ENCODE data around the gene PAX6.

The PAX6 gene

DNA sequence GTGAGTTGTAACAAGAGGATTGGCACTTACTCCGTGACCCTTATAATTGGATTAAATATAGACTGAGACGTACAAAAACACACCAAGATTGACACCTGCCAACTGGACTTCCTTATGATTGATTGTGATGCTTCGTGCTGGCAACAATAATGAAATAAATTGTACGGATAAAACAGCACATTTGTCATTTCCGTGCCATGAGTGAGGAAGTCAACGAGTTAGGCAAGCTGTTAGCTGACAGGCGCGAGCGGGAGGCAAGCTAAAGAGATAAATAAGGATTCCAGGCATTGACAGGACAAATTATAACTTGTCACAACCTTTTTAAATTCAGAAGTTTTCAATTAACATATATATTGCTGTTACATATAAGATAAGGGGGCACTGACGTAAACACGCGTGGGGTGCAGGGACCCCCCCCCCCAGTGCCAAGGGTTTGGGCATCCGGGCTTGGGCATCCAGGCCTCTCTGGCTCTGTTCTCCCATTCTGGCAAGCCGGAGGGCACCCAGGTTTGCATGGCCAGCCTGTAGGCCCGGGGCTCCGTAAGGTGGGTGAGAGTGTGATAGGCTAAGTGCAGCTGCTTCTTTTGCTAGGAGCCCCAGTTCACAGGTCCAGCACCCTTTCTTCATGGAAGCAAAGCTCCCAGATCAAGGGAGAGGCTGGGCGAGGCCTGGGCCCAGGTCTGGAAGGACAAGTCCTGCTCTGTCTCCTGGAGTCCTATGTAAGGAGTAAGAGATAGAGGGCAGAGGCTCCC lies 11.2 kb upstream of the PAX6 start:
- no peak for DNase-seq

DNA sequence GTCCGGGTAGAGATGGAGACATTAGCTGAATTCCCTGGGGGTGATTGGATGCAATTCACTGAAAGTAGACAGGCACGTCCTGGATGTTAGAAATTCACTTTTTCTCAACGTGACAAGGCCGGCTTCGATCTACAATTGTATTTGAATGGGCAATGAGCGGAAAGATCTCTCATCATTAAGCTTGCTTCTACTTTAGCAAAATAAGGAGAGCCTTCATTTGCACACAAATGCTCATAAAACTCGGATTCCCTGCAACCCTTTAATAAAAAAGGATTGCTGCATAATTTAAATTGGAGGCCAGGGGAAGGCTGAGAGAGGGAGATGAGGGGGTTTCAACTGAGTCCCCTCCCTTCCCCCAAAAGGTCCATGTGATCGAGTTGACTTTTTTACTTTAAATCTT lies 10.6 kb upstream of the PAX6 start:
- DNase-seq: no peak

DNA sequence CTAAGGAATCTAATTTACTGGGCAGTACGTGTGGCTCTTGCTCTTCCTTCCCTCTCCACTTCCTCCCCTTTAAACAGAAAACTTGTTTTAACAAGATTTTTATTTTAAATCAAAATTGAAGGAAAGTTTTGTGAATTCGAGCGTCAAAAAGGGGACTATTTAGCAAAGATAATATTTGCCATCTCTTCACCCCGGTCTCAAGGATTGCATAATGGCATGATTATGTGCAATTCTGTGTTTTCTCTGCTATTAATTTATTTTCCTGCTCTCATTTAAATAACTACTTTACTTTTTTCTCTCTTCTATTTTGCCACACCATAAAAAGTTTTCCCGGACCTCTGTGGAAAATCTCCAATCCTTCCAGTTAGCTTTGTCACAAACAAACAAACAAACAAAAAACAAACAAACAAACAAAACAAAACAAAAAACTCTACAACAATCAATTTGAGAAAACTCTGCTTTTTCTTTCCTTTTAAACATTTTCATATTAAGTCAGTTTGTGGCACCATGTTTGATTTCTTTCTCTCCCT lies 10.2 kb upstream of the PAX6 start:
- DNase-seq: no peak

DNA sequence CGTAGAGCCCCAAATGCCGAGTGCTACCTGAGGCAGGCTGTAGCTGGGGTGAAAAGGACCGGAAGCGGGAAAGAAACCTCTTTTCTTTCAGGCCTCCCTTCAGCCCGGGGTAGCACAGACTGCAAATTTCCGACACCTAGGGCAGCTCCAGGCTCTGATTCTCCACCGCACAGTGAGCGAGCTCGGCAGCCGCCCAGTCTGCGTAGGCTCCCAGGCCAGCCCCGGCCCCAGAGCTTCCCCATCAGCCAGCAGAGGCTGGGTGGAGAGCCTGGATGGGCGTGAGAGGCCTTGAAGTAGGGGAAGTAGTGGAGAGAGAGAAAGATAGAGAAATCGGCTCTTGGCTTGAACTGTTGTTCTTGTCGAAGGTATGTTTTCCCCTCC lies 9.3 kb upstream of the PAX6 start:
- no peak for DNase-seq

DNA sequence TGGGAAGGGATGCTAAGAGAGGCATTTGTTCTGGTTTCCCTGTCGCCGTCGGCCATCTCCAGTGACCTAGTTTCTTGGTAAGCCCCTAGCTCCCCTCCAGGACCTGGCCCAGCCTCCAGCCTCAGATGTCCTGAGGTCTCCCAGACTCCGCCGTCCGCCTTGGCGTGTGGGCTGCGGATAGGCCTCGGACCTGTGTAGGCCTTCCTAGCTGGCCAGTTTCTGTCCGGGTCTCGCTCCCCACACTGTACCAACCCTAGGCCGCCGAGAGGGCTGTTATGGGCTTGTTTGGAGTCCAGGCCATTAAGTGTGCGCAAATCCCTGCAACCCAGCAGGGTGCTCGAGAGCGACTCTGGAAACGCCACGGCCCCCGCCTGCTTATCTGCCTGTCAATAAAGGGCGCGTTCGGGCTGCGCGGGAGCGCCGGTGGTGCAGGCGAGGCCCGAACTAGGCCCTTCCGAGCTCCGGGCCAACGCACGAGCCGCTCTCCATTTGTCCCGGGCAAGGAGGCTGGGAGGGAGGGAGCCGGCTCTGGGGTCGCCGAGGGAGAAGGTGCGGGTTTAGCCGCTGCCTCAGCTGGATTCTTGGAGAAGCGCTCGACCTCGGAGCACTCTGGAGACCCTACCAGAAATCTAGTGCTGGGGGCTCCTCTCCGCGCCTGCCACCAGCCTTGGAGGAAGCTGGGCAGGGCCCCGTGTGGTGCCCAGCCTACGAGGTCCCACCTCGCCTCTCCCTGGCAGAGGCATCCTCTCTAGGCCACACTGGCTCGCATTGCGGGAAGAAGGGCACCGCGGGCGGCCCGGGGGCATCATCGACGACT lies 8.7 kb upstream of the PAX6 start:
- no peak for DNase-seq

DNA sequence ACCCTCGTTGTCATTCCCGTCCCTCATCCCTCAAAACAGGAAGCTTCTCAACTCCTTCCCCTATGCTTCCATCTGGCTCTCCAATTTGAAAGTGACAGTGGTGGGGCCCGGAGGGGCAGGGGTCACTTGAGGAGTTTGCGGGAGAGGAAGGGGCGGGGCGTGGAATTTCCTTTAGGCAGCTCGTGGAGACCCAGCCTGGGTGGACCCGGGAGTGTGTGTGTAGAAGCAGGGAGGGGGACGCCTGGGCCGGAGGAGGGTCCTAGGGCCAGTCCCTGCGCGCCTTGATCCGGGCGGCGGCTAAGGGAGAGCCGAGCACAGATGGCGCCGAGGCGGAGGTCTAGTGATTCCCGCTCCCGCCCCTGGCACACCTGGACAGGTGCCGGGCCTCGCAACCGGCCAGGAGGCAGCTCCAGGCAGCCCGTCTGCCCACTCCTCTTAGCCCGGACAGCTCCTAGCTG lies 7.8 kb upstream of the PAX6 start:
- DNase-seq: no peak

DNA sequence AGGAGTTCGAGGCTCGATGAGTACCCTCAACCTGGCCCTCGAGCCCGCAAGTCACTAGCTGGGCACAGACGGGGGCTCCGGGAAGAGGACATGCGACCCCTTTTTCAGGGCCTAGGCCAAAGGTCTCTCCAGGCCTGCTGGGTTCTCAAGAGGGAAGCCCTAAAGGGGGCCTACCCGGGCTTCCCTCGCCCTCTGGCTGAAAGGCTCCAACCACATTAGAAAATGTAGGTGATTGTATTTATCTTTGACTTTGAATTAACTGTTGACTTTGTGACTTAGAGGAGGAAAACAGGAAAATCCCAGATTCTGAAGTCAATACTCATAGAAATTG lies 7.3 kb upstream of the PAX6 start:
- DNase-seq: no peak

DNA sequence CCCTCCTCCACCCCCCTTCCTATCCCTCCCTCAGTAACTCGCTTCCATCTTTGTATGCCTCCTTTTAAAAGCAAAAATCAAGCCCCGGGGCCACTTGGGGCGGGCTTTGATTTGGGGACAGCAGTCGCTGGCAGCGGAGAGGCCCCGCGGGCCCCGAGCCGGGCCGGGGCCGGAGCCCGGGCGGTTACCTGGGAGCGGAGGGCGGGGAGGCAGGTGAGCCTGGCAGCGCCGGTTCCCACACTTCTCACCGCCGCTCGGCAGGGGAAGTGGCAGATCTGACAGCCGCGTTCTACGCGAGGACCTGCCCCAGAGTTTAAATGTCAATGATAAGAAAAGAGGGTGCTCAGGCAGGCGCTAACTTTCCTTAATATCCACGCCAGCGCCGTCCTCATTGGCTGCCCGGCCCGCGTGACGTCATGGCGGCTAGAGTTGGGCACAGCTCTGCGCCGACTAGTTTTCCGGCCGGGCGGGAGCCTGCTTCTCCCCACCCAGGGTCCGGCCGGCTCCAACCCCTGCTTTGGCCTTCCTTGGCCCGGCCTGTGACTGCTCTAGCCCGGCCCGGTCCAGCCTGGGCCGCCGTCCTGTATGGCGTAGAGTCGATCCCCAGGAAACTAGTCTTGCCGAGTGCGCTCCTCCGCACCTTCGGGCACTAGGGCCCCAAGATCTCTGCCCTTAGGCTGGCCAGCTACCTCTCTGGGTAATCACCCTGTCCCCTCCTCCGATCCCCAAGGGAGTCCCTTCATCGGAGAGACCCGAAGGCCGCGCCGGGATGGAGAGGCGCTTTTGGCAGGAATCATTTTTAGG lies 6.7 kb upstream of the PAX6 start:
- no peak for DNase-seq

DNA sequence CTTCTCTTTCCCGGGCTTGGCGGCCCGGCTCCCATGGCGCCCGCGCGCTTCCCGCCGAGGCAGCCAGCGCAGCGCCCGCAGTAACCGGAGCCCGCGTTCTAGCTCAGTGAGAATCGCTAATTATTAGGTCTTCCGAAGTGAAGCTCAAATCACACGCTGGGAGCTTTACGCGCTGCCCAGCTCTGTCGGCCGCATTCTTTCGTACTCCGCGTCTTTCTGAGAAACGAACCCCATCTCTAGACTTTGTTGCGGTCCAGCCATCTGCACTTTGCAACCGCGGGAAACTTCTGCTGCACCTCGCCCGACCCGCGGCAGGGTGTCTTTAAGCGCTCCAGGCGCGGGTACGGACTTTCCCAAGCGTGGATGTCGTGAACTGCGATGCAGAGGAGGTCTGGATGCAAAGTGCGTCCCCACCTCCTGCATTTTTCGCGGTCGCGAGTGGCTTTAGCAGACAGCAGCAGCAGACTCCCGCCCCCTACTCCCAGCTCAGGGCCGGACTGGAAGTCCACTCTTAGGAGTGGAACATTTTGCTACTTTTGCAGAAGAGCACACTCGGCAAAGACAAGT lies 6.0 kb upstream of the PAX6 start:
- DNase-seq: peak; percentile 5

DNA sequence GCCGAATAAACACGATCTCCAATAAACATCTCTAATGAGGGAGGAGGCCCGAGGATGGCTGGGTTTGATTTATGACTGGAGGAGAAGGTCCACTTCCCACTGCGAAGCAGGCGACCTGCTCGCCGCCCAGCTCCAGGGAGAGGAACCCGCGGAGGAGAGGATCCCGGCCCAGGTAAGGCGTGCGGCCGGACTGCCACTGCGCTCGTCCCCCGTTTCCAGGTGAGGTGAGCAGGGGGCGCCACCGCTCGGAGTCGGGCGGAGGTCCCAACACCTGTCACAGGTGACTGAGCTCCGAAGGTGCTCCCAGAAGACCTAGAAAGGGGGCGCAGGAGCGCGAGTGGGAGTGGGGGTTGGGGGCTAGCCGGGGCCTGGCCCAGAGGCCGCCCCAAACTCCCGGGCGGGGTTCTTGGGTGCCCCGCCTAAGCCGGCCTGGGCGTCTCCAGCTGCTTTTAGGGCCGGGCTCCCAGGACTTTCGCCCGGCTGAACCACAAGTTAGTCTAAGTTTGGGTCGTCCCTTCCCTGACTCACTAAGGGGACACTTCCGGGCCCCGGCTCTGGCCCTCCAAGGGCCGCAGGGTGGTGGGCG lies 5.4 kb upstream of the PAX6 start:
- DNase-seq: no peak

DNA sequence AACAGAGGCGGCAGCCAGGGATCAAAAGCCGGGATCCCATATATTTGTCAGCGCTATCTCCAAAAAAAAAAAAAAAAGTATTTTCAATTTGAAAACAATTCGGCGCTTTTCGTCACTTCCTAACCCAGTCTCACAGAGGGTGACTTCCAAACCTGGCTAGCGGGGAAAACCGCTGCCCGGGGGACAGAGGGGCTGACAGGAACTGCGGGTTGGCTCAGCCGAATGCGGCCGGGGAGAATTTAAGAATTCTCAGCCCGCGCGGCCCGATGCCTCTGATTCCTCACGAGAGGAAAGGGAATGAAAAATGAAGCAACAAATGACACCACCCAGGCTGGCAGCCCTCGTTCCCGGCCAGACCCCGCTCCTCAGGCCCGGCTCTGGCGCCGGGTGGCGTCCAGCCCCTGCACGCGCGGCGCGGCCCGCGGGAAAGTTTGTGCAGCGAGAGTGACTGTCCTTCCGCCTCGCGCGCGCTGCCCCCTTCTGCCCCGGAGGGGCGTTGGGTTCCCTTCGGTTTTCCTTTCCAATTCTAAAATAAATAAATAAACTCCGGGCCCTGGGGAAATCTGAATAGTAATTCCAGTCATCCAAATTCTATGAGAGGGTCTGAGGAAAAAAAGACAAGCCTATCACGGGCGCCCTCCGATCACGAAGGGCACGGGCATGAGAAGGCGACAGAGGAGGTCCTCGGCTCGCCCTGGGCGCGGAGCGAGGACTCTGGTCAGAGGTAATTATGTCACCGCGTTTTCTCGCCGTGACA lies 4.8 kb upstream of the PAX6 start:
- DNase-seq: peak; percentile 17

DNA sequence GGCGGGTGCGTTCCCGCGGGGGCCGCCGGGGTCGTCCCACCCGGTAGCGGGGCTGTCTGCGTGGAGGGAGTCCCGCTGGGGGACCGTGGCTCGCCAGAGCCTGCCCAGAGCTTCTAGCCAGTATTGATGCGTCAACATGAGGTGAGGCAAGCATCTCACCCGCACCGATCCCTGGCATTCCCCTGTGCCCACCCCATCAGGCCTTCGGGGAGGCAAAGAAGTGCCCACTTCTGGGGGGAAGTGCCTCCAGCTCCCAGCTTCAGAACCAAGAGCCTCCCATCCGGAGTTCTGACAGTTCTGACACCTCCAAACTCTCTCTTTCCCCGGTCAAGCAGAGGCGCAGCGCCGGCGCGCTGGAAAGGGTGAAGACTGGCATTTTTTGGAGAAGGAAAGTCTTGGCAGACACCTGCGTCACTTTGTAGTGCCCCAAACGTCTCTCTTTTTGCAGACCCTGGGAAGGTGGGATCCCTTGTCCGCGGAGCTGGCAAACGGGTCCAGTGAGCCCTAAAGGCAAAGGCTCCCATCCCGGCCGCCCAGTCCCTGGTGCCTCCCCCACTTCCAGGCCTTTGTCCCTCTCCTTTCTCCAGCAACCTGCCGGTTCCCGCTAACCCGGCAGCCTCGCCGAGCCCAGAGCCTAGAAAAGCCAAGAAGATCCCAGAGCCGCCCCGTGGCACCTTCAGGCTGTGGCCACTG lies 3.2 kb upstream of the PAX6 start:
- DNase-seq: peak; percentile 19

DNA sequence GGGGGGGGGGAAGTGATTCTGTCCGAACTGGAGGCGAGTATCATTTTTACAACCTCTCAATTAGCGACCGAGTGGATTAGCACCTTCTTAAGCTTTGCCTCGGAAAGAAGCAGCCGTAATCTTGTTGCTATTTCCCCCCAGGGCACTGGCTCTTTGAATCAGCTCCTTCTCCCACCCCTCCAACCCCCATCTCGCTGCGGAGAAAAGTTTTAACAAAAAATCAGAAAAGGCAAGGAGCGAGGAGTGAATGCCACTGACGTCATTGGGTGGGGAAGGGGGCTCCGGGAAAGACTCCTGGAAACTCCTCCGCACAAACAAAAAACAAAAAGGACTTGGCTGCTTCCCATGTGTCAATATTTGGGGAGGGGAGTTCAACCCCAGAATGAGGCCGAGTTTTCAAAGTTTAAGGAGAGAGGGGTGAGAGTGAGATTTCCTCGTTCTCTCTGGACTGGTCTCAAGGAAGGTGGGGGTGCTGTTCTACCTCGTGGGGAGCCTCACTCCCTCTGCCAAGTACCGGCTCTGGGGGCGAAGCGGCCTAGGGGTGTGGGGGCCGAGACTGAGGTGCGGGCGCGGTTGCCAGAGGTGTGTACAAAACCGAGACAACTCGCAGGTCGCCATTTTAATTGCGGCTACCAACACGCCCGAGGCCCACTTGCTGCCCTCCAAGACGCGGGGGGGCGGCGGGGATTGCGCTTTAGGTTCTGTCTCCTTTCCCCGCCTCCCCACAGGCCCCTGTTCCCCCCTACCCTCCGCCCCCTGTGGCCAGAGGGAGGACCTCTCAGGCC lies 2.5 kb upstream of the PAX6 start:
- no peak for DNase-seq

DNA sequence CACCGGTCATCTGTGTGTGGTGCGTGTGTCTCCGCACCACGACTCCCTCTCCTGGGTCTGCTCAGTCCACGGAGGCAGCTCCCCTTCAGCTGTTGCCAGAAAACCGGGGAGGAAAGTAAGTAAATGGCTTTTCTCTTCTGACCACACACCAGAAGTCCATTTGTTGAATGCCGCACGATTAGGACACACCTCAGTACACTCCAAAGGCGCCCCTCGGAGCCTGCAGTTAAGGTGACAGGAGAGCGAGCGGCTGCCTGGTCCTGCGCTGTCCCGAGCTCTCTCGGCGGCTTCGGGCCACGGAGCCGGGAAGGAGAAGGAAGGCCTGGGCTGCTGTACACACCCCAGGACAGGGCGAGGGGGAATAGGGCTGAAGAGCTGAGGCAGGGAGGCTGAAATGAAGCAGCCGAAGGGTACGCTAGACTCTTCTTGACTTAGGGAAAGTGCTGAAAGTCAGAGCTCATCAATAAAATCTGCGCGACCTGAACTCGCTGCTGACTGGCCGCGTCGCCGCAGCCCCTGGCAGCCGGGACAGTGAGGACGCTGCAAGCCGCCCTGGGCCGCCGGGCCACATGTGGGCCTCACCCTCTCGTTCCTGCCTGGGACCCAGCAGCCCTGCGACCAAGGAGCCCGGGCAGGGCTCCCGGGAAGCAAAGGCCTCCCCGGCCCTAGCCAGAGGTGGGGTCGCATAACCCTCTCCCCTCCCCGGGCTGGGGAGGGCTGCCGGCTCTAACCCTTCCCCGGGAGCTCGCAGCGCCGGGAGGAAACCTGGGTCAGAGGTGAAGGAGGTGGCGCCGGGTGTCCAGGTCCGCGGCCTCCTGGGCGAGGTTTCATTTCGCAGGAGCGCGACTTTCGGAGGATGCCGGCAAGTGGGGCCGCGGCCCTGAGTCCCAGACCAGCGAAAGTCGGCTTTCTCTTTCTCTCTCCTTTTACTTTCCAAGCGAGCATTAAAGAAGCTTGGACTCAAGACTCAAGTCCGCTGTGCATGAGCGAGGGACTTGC lies 1.6 kb upstream of the PAX6 start:
- DNase-seq: peak; percentile 51

DNA sequence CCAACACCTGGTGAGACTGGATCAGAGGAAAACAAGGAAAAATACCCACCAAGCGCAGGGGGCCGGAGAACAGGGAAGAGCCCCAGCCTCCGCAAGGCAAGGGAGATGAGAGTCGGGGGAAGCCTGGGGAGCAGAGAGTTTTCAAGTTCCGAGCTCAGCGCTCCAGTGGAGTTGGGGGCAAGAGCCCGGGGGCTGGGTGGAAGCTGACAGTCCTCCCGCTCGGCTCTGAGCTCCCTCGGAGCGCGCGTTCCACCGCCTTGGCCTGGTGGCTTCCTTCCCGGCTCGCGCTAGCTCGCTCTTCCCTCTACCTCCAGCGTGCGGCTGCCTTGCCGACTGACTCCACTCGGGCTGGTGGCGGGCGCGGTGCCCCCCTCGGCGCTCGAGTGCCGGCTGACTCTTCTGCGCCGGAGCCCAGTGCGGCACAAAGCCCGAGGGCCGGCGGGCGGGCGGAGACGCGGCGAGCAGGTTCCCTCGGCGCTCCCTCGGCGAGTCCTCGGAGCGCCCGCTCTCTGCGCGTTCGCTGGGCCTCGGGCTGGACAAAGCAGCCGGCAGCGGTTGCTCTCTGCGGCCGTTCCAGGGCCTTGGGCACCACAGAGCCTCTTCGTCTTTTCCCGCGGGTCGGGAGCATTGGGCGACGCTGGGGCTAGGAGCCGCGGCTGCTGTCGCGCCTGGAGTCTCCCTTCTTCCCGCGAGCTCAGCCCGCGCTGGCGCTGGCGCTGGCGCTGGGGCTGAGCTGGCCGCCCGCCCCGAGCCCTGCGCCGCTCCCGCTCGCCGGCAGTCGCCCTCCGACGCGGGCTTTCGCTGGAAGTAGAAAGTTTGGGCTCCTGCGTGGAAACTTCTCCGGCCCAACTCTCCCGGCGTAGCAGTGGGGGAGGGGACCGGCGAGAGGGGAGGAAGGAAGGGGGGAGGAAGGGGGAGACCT lies 1.0 kb downstream of the PAX6 start:
- peak; percentile 20 for DNase-seq

DNA sequence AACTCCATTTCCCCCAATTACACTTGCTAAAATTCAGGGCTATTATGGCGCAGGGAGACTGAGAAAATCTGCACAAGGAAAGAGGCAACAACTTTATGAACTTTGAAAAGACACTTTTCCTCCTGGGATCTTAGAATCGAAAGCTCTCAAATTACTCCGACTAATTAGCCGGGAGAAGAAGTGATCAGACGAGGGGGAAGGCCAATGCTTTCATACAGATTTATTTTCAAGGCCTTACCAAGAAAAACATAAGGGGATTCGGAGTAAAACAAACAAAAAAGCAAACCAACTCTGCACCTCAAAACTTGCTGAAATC lies 1.6 kb downstream of the PAX6 start:
- peak; percentile 62 for DNase-seq

DNA sequence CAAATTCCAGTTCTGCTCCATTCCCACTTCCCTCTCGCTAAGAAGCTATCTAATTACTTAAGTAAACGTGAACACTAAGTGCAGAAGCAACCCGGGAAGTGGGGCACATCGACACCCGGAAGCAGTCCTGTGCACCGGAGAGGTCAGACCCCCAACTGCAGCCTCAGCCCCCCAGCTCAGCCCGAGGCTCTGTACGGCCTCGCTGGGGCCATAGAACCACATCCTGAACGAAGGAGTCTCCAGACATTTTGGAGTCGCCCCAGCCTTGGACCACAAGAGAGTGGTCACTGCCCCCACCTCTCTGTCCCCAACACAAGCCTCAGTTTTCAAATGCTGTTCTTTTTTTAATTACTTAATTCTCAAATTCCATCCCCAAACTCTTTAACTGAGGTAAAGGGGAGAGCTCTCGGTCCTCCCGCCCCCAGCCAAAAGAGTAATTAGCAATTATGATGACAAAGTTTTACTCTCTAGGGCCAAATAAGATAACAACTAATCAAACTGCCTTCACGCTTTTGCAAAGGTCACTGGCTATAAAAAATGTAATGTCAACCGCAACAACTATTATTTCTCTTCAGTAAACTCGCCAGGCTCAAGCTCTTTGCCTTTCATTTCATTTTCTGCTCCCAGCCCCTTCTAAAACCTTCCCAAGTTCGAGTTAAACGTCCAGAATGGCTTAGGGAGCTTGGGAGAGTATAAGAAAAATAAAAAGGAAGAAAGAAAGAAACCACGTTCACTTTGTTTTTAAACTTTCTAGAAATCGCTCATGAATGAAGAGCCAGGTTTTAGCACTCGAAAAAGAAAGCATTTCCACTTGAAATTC lies 2.2 kb downstream of the PAX6 start:
- peak; percentile 27 for DNase-seq

Data from DMS79 treated with DMSO at 0.1 percent for 48 hours (cell line).